Keratinocyte (primary cell): ENCODE data around the gene MYO1E. TPM values are rescaled to one million over a fixed set of nuclear protein-coding genes. Genes with fewer than 3 reads are reported as not detected.

Experiments used
- DNase-seq: peaks from one replicate; pipeline ENCODE4 v3.0.0-alpha.2; 2011; ENCODE audit warnings: low read depth, missing footprints, low spot score
- FAIRE-seq: peaks from 2 replicates; lab custom pipeline; 2011; peaks lifted over from hg19 to GRCh38; lab: Jason Lieb, UNC
- H2AFZ ChIP-seq: 2 replicates; pipeline ENCODE4 v1.6.0; 2012; ENCODE audit warnings: low read length, control low read depth, inconsistent platforms; ENCODE audit not compliant: control insufficient read depth
- H3K27ac ChIP-seq: 2 replicates; pipeline ENCODE4 v1.5.1; 2011; ENCODE audit warnings: low read length; ENCODE audit not compliant: control insufficient read depth, insufficient read depth
- H3K27me3 ChIP-seq: 3 replicates; pipeline ENCODE4 v1.6.0; 2011; ENCODE audit warnings: low read length; ENCODE audit not compliant: control insufficient read depth, insufficient read depth; ENCODE audit errors: extremely low read depth
- H3K36me3 ChIP-seq, 2 experiments: 2 replicates in 1 of 2; 3 replicates in 1 of 2; pipeline ENCODE4 v1.5.1; 2011; ENCODE audit warnings: low read length in 2 of 2, mild to moderate bottlenecking in 1 of 2; ENCODE audit not compliant: control insufficient read depth in 2 of 2, insufficient read depth in 2 of 2; ENCODE audit errors: extremely low read depth in 1 of 2
- H3K4me1 ChIP-seq: 3 replicates; pipeline ENCODE4 v1.5.1; 2011; ENCODE audit warnings: low read length; ENCODE audit not compliant: control insufficient read depth, insufficient read depth; ENCODE audit errors: extremely low read depth
- H3K4me2 ChIP-seq: 3 replicates; pipeline ENCODE4 v1.6.0; 2011; ENCODE audit warnings: low read depth, low read length; ENCODE audit not compliant: control insufficient read depth, insufficient read depth; ENCODE audit errors: extremely low read depth
- H3K4me3 ChIP-seq, 3 experiments: fragments of 200-600 bp in 1 of 3; sonication (generic) in 1 of 3; 2 replicates in 2 of 3; 3 replicates in 1 of 3; pipeline ENCODE4 v1.5.1; 2011 to 2016; ENCODE audit warnings: low read length in 3 of 3, mild to moderate bottlenecking in 3 of 3, control low read depth in 2 of 3, inconsistent platforms in 1 of 3, low read depth in 1 of 3, mixed read lengths in 1 of 3, mixed run types in 1 of 3, moderate library complexity in 1 of 3; ENCODE audit not compliant: control insufficient read depth in 2 of 3, insufficient read depth in 2 of 3; ENCODE audit errors: extremely low read depth in 1 of 3
- H3K79me2 ChIP-seq: 2 replicates; pipeline ENCODE4 v1.6.0; 2012; ENCODE audit warnings: low read length; ENCODE audit not compliant: control insufficient read depth, insufficient read depth
- H3K9ac ChIP-seq: 3 replicates; pipeline ENCODE4 v1.6.0; 2011; ENCODE audit warnings: low read length; ENCODE audit not compliant: control insufficient read depth, insufficient read depth; ENCODE audit errors: extremely low read depth
- H3K9me1 ChIP-seq: 3 replicates; pipeline ENCODE4 v1.6.0; 2011; ENCODE audit warnings: low read length; ENCODE audit not compliant: control insufficient read depth, insufficient read depth; ENCODE audit errors: extremely low read depth
- H3K9me3 ChIP-seq: 2 replicates; pipeline ENCODE4 v1.5.1; 2012; ENCODE audit warnings: low read depth, low read length; ENCODE audit not compliant: control insufficient read depth
- H4K20me1 ChIP-seq: 3 replicates; pipeline ENCODE4 v1.6.0; 2011; ENCODE audit warnings: low read length; ENCODE audit not compliant: control insufficient read depth, insufficient read depth; ENCODE audit errors: extremely low read depth
- EZH2 ChIP-seq: IDR thresholded peaks from one replicate; pipeline ENCODE4 v1.6.1; 2012; ENCODE audit warnings: inconsistent platforms, mild to moderate bottlenecking, low read length, moderate library complexity
- dilution Hi-C: fragments of 300-500 bp; cut with MboI; formaldehyde crosslinking; loops from one replicate; pipeline ENCODE4 v1.7.0; 2020; ENCODE audit warnings: low sequenced_read_pairs; ENCODE audit not compliant: extremely low pct_ligation_motif_present
- polyA plus RNA-seq, 5 experiments: library from polyadenylated mRNA; depleted of rRNA in 3 of 5; stranded (reverse) in 3 of 5; stranded (forward) in 1 of 5; unstranded in 1 of 5; fragments of >200 nt; gene quantifications; 1 replicate in 1 of 5; 2 replicates in 3 of 5; 3 replicates in 1 of 5; pipeline versions ENCODE4 v1.2.1 to v1.2.3, GENCODE V29; 2011 to 2012; ENCODE audit warnings: missing spikeins in 2 of 5, low read depth in 1 of 5, low replicate concordance in 1 of 5
- TF ChIP-seq, protein P1 (sequence below), 3 experiments: IDR thresholded peaks in 1 of 3; conservative IDR thresholded peaks in 1 of 3; optimal IDR thresholded peaks in 1 of 3; 2 replicates in 2 of 3; 3 replicates in 1 of 3; pipeline versions ENCODE3 to v1.5.1; 2011; ENCODE audit warnings: low read length in 3 of 3, mild to moderate bottlenecking in 3 of 3, moderate library complexity in 2 of 3, control low read depth in 1 of 3, inconsistent platforms in 1 of 3; ENCODE audit not compliant: insufficient read depth in 2 of 3; ENCODE audit errors: extremely low read depth in 1 of 3

MYO1E gene
- polyA plus RNA-seq, 1 donor (not counting 4 experiments of a cell fraction or from before 2014, with no cell fraction given): 213 TPM

DNA sequence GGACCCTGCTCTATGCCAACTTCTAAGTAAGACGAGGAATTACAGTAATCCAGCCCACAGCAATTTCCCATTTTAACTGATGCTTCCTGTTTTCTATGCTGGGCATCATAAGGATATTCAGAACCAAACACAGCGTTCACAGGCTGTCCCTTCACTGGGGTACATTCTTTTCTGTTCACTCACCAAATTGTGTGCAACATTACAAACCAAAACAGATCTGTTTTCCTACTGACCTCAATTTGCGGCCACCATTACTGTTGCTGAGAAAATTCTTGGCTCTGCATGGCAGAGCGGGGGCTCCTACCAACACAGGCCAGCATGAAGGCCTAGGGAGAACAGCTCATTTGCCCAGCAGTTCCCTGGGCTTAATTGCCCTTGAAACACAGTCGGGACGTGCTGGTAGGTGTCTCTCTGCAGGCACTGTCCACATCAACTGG lies 76.5 kb downstream of the MYO1E start:
- peaks cover 79% of the 10 kb centered on the region for H3K4me1 ChIP-seq
- H4K20me1 ChIP-seq: no peaks in the 10 kb centered on the region
- peaks cover 65% of the 10 kb centered on the region for H3K79me2 ChIP-seq
- peak overlapping the region; percentile 72 for H3K9ac ChIP-seq
- H3K9me1 ChIP-seq: no peaks in the 10 kb centered on the region
- no peaks in the 10 kb centered on the region for H3K36me3 ChIP-seq
- no peak for TF ChIP-seq EZH2
- TF ChIP-seq, protein P1, sequence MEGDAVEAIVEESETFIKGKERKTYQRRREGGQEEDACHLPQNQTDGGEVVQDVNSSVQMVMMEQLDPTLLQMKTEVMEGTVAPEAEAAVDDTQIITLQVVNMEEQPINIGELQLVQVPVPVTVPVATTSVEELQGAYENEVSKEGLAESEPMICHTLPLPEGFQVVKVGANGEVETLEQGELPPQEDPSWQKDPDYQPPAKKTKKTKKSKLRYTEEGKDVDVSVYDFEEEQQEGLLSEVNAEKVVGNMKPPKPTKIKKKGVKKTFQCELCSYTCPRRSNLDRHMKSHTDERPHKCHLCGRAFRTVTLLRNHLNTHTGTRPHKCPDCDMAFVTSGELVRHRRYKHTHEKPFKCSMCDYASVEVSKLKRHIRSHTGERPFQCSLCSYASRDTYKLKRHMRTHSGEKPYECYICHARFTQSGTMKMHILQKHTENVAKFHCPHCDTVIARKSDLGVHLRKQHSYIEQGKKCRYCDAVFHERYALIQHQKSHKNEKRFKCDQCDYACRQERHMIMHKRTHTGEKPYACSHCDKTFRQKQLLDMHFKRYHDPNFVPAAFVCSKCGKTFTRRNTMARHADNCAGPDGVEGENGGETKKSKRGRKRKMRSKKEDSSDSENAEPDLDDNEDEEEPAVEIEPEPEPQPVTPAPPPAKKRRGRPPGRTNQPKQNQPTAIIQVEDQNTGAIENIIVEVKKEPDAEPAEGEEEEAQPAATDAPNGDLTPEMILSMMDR (optimal IDR thresholded peaks at IDR 0.05 in 1 of 3, IDR thresholded peaks at IDR 0.05 in 1 of 3, conservative IDR thresholded peaks at IDR 0.05 in 1 of 3; ENCODE audit: extremely low read depth in 1 of 3, insufficient read depth in 2 of 3, low read length in 3 of 3): no peak
- dilution Hi-C loops: no loop called here
- no peak for DNase-seq
- no peak overlapping the region for H2AFZ ChIP-seq
- no peaks in the 10 kb centered on the region for H3K9me3 ChIP-seq
- no peaks in the 10 kb centered on the region for H3K27me3 ChIP-seq
- peak overlapping the region; percentile 93 for H3K27ac ChIP-seq
- no peak for FAIRE-seq
- peak overlapping the region; percentile 89 for H3K4me2 ChIP-seq
- H3K4me3 ChIP-seq: peak overlapping the region in 1 of 3 experiments; percentile 16

DNA sequence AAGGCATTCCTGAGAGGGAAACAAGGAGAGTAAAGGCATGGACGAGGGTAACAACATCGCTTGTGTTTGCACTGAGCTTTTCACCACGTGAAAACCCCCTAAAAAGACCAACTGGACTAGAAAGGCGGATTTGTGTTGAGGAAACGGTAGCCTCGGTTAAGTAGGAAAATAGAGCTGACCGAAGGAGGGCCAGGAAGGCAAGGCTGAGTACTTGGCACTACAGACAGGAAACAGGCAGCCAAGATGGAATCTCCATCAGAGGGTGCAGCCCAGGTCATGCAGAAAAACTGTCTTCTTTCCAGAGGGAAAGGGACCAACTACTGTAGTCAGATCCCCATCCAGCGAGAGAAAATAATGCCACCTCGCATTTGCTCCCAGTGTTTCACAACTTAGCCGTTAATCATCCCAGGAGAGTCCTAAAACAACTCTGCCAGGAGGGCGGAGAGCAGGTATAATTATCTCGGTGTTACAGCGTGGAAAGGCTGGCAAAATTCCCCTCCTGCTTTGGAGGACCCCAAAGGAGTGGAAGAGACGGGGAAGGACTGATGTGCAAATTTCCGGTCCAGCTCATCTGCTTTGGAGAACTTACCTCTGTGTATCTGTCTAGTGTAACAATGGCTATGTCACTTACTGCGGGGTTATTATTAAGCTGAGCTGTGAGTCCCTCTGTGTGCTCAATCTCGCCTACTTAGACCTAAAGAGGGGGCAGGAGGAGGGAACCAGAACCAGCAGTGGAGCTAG lies 77.2 kb downstream of the MYO1E start:
- H3K9ac ChIP-seq: peak overlapping the region; percentile 72
- dilution Hi-C loops: no loop called here
- no peaks in the 10 kb centered on the region for H3K27me3 ChIP-seq
- DNase-seq (no peak), FAIRE-seq (peak; percentile 32)
- peaks cover 72% of the 10 kb centered on the region for H3K4me1 ChIP-seq
- no peaks in the 10 kb centered on the region for H3K9me3 ChIP-seq
- H3K9me1 ChIP-seq: no peaks in the 10 kb centered on the region
- no peak overlapping the region for H2AFZ ChIP-seq
- peaks cover 69% of the 10 kb centered on the region for H3K79me2 ChIP-seq
- no peak for TF ChIP-seq EZH2
- TF ChIP-seq, protein P1 (optimal IDR thresholded peaks at IDR 0.05 in 1 of 3, IDR thresholded peaks at IDR 0.05 in 1 of 3, conservative IDR thresholded peaks at IDR 0.05 in 1 of 3; ENCODE audit: extremely low read depth in 1 of 3, insufficient read depth in 2 of 3, low read length in 3 of 3): no peak
- peak overlapping the region; percentile 93 for H3K27ac ChIP-seq
- peak overlapping the region; percentile 89 for H3K4me2 ChIP-seq
- no peaks in the 10 kb centered on the region for H4K20me1 ChIP-seq
- peak overlapping the region in 2 of 3 experiments; percentile 4 to 26 for H3K4me3 ChIP-seq
- H3K36me3 ChIP-seq: peaks cover 0 to 1% of the 10 kb centered on the region in 2 experiments
